GM12801 (cell line): ENCODE data around the gene PTPRT.

ENCODE experiments used
- CTCF ChIP-seq: IDR thresholded peaks from one replicate; pipeline ENCODE4 v1.5.1; 2011; ENCODE audit warnings: control low read depth; ENCODE audit not compliant: insufficient read length; ENCODE audit errors: extremely low read depth

The PTPRT gene

GRCh38 chr20:42085366-42085765, 1104.3 kb downstream of the PTPRT start:
- no peak for TF ChIP-seq CTCF

DNA sequence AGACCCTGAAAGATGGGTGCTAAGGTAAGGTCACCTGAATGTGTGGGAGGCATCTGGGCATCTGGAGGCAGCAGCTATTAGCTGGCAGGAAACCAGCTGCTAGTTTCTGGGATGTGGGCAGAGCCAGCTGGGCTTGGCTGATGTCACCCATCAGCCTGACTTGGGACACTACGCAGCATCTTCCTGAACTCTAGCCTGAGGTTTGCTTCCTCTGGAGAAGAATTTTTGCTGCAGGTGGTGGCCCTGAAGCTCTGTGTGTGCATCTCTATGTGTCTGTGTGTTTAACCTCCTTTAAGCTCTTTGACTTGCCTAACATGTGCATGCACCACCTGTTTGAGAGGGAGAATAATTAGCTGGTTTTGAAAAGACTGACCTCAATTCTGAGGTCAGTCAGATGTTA, 1106.4 kb downstream of the PTPRT start:
- no peak for TF ChIP-seq CTCF

- no peak for TF ChIP-seq CTCF
Measured at GRCh38 chr20:42082611-42083010, 1107.1 kb downstream of the PTPRT start.

- TF ChIP-seq CTCF: no peak
Measured at GRCh38 chr20:42080956-42081355, 1108.8 kb downstream of the PTPRT start.

DNA sequence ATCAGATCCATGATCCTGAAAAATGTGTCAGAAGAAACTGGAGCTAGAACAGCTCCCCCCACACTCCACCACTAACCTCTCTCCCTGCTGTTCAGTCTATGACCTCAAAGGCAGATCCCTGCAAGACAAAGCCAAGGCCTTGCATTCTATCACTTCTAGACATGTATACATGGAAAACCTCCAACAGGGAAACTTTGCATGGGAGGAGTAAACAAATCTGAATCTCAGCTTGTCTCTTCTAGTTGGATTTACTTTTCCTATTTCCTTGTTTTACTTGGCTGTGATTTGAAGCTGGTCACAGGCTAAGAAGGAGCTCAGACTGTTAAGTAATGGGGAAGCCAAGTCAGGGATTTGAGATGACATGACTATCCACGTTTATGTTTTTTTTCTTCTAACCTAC, 1114.8 kb downstream of the PTPRT start:
- TF ChIP-seq CTCF: no peak

DNA sequence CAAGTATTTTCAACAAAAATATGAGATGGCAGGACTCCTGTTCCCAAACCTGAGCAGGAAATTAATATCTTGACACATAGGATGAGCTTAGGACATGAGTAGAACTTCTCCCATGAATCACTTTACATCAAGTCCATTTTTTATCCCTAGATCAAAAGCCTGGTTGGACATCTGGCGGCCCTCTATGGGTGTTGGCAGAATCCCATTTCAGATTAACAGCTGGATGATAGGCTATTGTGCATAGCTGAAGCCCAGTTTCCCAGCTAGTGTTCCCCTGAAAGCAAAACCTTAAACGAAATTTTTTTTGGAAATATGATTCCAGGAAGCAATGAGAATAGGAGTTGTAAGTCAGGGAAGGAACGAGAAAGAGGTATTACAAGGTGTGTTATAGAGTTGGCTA, 1122.1 kb downstream of the PTPRT start:
- no peak for TF ChIP-seq CTCF

GRCh38 chr20:42067174-42067573, 1122.5 kb downstream of the PTPRT start:
- TF ChIP-seq CTCF: no peak

GRCh38 chr20:42063141-42063540, 1126.6 kb downstream of the PTPRT start:
- no peak for TF ChIP-seq CTCF
